Transverse colon (tissue), 4 donors: ENCODE results near the gene CCND2.

Experiments
- POLR2AphosphoS5 ChIP-seq, 3 donors: sonication (generic); formaldehyde crosslinking; IDR thresholded peaks; one replicate each; pipeline ENCODE4 v1.6.1; 2016; ENCODE audit warnings: antibody characterized with exemption in 3 of 3
- TF ChIP-seq, protein P1 (sequence below), 5 experiments: fragments of 200-600 bp in 3 of 5; fragments of 450-650 bp in 2 of 5; sonication (generic) in 3 of 5; IDR thresholded peaks; 1 replicate in 2 of 5; 2 replicates in 3 of 5; pipeline ENCODE4 v1.5.1; 2016 to 2017; ENCODE audit warnings: antibody characterized with exemption in 5 of 5, inconsistent platforms in 3 of 5, mild to moderate bottlenecking in 2 of 5, moderate library complexity in 1 of 5

GRCh38 chr12:4230526-4230925, 43.0 kb upstream of the CCND2 start:
- TF ChIP-seq, protein P1, sequence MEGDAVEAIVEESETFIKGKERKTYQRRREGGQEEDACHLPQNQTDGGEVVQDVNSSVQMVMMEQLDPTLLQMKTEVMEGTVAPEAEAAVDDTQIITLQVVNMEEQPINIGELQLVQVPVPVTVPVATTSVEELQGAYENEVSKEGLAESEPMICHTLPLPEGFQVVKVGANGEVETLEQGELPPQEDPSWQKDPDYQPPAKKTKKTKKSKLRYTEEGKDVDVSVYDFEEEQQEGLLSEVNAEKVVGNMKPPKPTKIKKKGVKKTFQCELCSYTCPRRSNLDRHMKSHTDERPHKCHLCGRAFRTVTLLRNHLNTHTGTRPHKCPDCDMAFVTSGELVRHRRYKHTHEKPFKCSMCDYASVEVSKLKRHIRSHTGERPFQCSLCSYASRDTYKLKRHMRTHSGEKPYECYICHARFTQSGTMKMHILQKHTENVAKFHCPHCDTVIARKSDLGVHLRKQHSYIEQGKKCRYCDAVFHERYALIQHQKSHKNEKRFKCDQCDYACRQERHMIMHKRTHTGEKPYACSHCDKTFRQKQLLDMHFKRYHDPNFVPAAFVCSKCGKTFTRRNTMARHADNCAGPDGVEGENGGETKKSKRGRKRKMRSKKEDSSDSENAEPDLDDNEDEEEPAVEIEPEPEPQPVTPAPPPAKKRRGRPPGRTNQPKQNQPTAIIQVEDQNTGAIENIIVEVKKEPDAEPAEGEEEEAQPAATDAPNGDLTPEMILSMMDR (IDR thresholded peaks at IDR 0.05), result no peak
- TF ChIP-seq POLR2AphosphoS5 (IDR thresholded peaks at IDR 0.05), result no peak
